ENCODE results near the gene SLCO3A1. TPM values are rescaled to one million over a fixed set of nuclear protein-coding genes. Genes with fewer than 3 reads are reported as not detected.
A peak's percentile ranks its signal among the peaks of the same experiment; 100 is the strongest.

The SLCO3A1 gene
- total RNA-seq, 4 donors from 2014 or later: 10.9 to 18.1 (median 14.2) TPM

DNA sequence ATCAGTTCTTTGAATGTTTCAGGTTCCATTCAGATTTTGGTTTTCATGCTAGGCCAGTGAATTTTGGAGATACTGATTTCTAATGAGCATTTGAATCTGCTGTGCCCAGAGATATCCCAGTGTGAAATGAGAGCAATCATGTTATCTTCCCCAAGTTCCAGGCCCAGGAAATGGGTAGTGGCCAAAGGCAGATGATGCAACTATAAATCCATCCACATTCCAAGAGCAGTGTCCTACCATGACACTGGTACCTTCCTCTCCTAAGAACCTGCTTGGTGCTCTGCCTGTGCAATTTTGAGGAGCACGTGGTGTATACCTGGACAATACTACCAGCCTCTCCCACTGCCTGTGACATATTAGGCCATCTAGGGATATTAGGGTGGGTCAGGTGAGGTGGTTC is 186.8 kb downstream of the SLCO3A1 start:
- H3K9me3 ChIP-seq: no peaks in the 10 kb centered on the region
- no peak overlapping the region for H3K27ac ChIP-seq
- WGBS, 2 donors: 100% methylated on average over 1 of the region's 1 CpG
- no peak overlapping the region for H3K4me3 ChIP-seq
- TF ChIP-seq POLR2A (IDR thresholded peaks at IDR 0.05) (no peak), CTCF (IDR thresholded peaks at IDR 0.05) (no peak)
- intact Hi-C loops (cut with DNase I): no loop called here
- no peak for DNase-seq
- H3K36me3 ChIP-seq: no peaks in the 10 kb centered on the region
- no peaks in the 10 kb centered on the region for H3K27me3 ChIP-seq
- H3K4me1 ChIP-seq: peaks cover 9 to 48% (median 9%) of the 10 kb centered on the region in 3 donors

DNA sequence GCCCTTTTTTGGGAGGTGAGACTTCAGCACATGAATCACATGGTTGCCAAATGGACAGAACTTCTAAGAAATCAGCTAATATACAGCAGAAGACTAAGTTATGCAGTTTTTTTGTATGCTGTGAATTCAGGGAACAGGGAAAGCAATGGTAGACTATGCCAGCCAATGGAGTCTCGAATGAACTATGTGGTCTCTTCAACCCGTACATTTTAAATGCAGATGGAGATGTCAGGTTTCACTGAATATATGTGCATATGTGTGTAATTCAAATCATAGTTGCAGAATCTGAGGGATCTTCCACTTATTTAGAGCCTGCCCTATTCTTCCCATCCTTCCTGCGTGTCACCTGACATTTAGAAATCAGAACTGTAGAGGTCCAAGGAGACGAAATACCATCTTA is 187.9 kb downstream of the SLCO3A1 start:
- 88 to 92% methylated on average over 4 of the region's 4 CpGs for WGBS, 2 donors
- no peak for TF ChIP-seq CTCF (IDR thresholded peaks at IDR 0.05)
- TF ChIP-seq POLR2A (IDR thresholded peaks at IDR 0.05): no peak
- Histone ChIP-seq H3K9me3 (no peaks in the 10 kb centered on the region), H3K36me3 (no peaks in the 10 kb centered on the region), H3K27ac (peak overlapping the region in 1 of 4 donors; percentile 46), H3K4me3 (no peak overlapping the region), H3K4me1 (peaks cover 9 to 43% (median 9%) of the 10 kb centered on the region in 3 donors), H3K27me3 (no peaks in the 10 kb centered on the region)
- intact Hi-C loops (cut with DNase I): no loop called here
- no peak for DNase-seq

DNA sequence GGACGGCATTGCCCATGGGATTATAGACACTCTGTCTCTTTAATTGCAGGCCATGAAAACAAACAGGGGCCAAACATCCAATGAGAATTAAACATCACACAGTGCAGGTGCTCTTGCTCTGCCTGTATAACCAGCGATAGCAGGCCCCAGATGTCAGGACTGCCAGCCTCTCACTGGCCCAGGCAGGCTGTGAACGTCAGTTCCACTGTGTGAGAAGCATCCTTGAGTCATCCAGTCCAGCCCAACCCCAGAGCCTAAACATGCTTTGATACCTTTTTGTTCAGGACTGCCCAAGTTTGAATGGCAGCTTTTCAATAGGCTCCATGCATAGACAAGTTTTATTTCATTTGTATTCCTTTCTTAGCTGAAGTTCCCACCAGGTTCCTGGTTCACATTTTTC is 189.8 kb downstream of the SLCO3A1 start:
- TF ChIP-seq POLR2A (IDR thresholded peaks at IDR 0.05) (no peak), CTCF (IDR thresholded peaks at IDR 0.05) (no peak)
- 40 to 56% methylated on average over 1 to 3 of the region's 3 CpGs for WGBS, 2 donors
- DNase-seq: no peak
- Histone ChIP-seq H3K27me3 (no peaks in the 10 kb centered on the region), H3K27ac (peak overlapping the region; percentile 57 to 78 (median 72)), H3K36me3 (no peaks in the 10 kb centered on the region), H3K9me3 (no peaks in the 10 kb centered on the region), H3K4me3 (no peak overlapping the region), H3K4me1 (peaks cover 9 to 43% (median 9%) of the 10 kb centered on the region in 3 donors)
- intact Hi-C loops (cut with DNase I): no loop called here

GRCh38 chr15:92044203-92044909 is 190.8 kb downstream of the SLCO3A1 start:
- intact Hi-C loops (cut with DNase I): no loop called here
- no peaks in the 10 kb centered on the region for H3K27me3 ChIP-seq
- H3K36me3 ChIP-seq: no peaks in the 10 kb centered on the region
- H3K9me3 ChIP-seq: no peaks in the 10 kb centered on the region
- no peak for TF ChIP-seq POLR2A (IDR thresholded peaks at IDR 0.05)
- TF ChIP-seq CTCF (IDR thresholded peaks at IDR 0.05): no peak
- H3K4me3 ChIP-seq: no peak overlapping the region
- no peak for DNase-seq
- 75 to 81% methylated on average over 10 of the region's 10 CpGs for WGBS, 2 donors
- H3K27ac ChIP-seq: peak overlapping the region; percentile 57 to 78 (median 72)
- H3K4me1 ChIP-seq: peaks cover 11 to 53% (median 14%) of the 10 kb centered on the region in 3 donors

- H3K4me1 ChIP-seq: peaks cover 20 to 44% (median 23%) of the 10 kb centered on the region in 3 donors
- DNase-seq: no peak
- H3K36me3 ChIP-seq: no peaks in the 10 kb centered on the region
- intact Hi-C loops (cut with DNase I): no loop called here
- H3K27me3 ChIP-seq: no peaks in the 10 kb centered on the region
- H3K4me3 ChIP-seq: no peak overlapping the region
- no peaks in the 10 kb centered on the region for H3K9me3 ChIP-seq
- H3K27ac ChIP-seq: peak overlapping the region in 2 of 4 donors; percentile 7 to 26
- TF ChIP-seq CTCF (IDR thresholded peaks at IDR 0.05) (no peak), POLR2A (IDR thresholded peaks at IDR 0.05) (no peak)
- 87 to 100% methylated on average over 3 to 4 of the region's 4 CpGs for WGBS, 2 donors
These were observed 194.4 kb downstream of the SLCO3A1 start for GRCh38 chr15:92047900-92048299.
